Measurements from ENCODE around the gene CCNL2. TPM values are rescaled to one million over a fixed set of nuclear protein-coding genes. Genes with fewer than 3 reads are reported as not detected.

CCNL2 gene
- total RNA-seq, 1 donor from 2014 or later = 49.4 TPM

GRCh38 chr1:1367315-1367714 lies 31.8 kb downstream of the CCNL2 start:
- ATAC-seq (no peak), DNase-seq (ENCODE audit: missing footprints) (no peak)
- intact Hi-C loops (cut with DNase I) = no loop called here

- intact Hi-C loops (cut with DNase I) = no loop called here
- ATAC-seq = no peak
- DNase-seq (ENCODE audit: missing footprints) = no peak
Observed at GRCh38 chr1:1366699-1367066, 32.5 kb downstream of the CCNL2 start.

GRCh38 chr1:1365875-1366698 lies 33.0 kb downstream of the CCNL2 start:
- ATAC-seq (no peak), DNase-seq (ENCODE audit: missing footprints) (peak; percentile 15)
- intact Hi-C loops (cut with DNase I) = no loop called here

- intact Hi-C loops (cut with DNase I) = no loop called here
- DNase-seq (ENCODE audit: missing footprints) = peak; percentile 55
- ATAC-seq = no peak
Observed at GRCh38 chr1:1364266-1364665, 34.9 kb downstream of the CCNL2 start.

GRCh38 chr1:1361982-1362423 lies 37.1 kb downstream of the CCNL2 start:
- ATAC-seq (peak; percentile 47), DNase-seq (ENCODE audit: missing footprints) (peak; percentile 86)
- intact Hi-C loops (cut with DNase I) = no loop called here

GRCh38 chr1:1361233-1361981 lies 37.7 kb downstream of the CCNL2 start:
- no peak for ATAC-seq
- DNase-seq (ENCODE audit: missing footprints) = peak; percentile 16
- intact Hi-C loops (cut with DNase I) = no loop called here

GRCh38 chr1:1360506-1361169 lies 38.5 kb downstream of the CCNL2 start:
- intact Hi-C loops (cut with DNase I) = no loop called here
- peak; percentile 58 for ATAC-seq
- peak; percentile 78 for DNase-seq (ENCODE audit: missing footprints)

- intact Hi-C loops (cut with DNase I) = no loop called here
- DNase-seq (ENCODE audit: missing footprints) = peak; percentile 68
Observed at GRCh38 chr1:1359664-1360468, 39.3 kb downstream of the CCNL2 start.

GRCh38 chr1:1359308-1359663 lies 39.8 kb downstream of the CCNL2 start:
- DNase-seq (ENCODE audit: missing footprints) (peak; percentile 65), ATAC-seq (no peak)
- intact Hi-C loops (cut with DNase I) = no loop called here

More at GRCh38 chr1:1359664-1360468, 39.3 kb downstream of the CCNL2 start:
- ATAC-seq = peak; percentile 21

GRCh38 chr1:1358433-1359271 lies 40.5 kb downstream of the CCNL2 start, which contains the start of gene MXRA8:
MXRA8 (minus strand) TSS chr1:1358555; CDS start chr1:1358504, 51 bp downstream.
- intact Hi-C loops (cut with DNase I) = no loop called here
- peak; percentile 85 for DNase-seq (ENCODE audit: missing footprints)
- ATAC-seq = peak; percentile 71

- intact Hi-C loops (cut with DNase I) = no loop called here
- peak; percentile 42 for DNase-seq (ENCODE audit: missing footprints)
- ATAC-seq = no peak
Observed at GRCh38 chr1:1357871-1358432, 41.2 kb downstream of the CCNL2 start.

GRCh38 chr1:1356796-1357401 lies 42.2 kb downstream of the CCNL2 start:
- intact Hi-C loops (cut with DNase I) = no loop called here
- DNase-seq (ENCODE audit: missing footprints) = peak; percentile 59
- ATAC-seq = no peak

GRCh38 chr1:1356166-1356795 lies 42.9 kb downstream of the CCNL2 start:
- DNase-seq (ENCODE audit: missing footprints) (peak; percentile 20), ATAC-seq (no peak)
- intact Hi-C loops (cut with DNase I) = no loop called here

- no peak for ATAC-seq
- peak; percentile 73 for DNase-seq (ENCODE audit: missing footprints)
- intact Hi-C loops (cut with DNase I) = no loop called here
Observed at GRCh38 chr1:1355416-1355815, 43.7 kb downstream of the CCNL2 start.

- no peak for ATAC-seq
- peak; percentile 57 for DNase-seq (ENCODE audit: missing footprints)
- intact Hi-C loops (cut with DNase I) = no loop called here
Observed at GRCh38 chr1:1354271-1355247, 44.6 kb downstream of the CCNL2 start.
